GM12865 (cell line): ENCODE data around the gene SCTR.

Experiments used
- DNase-seq: peaks from one replicate; pipeline ENCODE4 v3.0.0; 2010; ENCODE audit warnings: low read depth
- H3K4me3 ChIP-seq: 2 replicates; pipeline ENCODE4 v1.5.1; 2011; ENCODE audit warnings: mild to moderate bottlenecking, low read depth, low read length, control low read depth
- CTCF ChIP-seq: IDR thresholded peaks from 2 replicates; pipeline ENCODE4 v1.5.1; 2011; ENCODE audit warnings: low read length, control low read depth, low read depth, inconsistent platforms; ENCODE audit not compliant: insufficient read depth; ENCODE audit errors: missing control alignments

SCTR gene

GRCh38 chr2:119441376-119442225, 82.7 kb downstream of the SCTR start:
- no peak for TF ChIP-seq CTCF
- DNase-seq, result no peak
- H3K4me3 ChIP-seq, result no peak overlapping the region

GRCh38 chr2:119440873-119441272, 83.4 kb downstream of the SCTR start:
- DNase-seq, result no peak
- no peak for TF ChIP-seq CTCF
- H3K4me3 ChIP-seq, result no peak overlapping the region

- DNase-seq, result no peak
- TF ChIP-seq CTCF, result no peak
- H3K4me3 ChIP-seq, result no peak overlapping the region
These were observed 83.8 kb downstream of the SCTR start for GRCh38 chr2:119440501-119440870.

GRCh38 chr2:119439574-119440500, 84.4 kb downstream of the SCTR start:
- DNase-seq, result no peak
- TF ChIP-seq CTCF, result no peak
- no peak overlapping the region for H3K4me3 ChIP-seq

DNA sequence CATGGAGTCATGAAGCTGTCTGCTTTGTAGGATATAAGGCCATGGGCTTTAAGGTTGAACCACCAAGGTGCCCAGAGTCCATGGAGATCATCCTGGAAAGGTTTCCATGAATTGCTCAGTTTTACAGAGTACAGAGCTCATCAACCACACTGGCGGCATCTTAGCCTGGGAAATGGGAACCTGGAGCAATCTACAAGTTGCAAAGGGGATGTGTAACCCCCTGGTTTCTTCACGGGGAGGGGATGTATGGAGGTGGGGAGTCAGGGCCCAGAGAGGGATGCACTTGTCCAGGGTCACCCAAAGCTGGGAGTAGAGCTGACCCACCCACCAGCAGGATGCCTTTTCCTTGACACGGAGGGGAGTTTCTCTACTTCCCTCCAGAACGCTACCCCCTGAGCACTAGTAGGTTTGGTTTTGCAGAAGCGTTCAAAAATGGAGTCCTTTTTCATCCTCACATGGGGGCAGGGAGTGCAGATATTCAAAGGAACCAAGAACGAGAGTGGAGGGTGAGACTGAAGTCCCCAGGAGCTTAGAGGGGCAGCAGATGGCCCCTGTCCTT, 85.5 kb downstream of the SCTR start:
- TF ChIP-seq CTCF, result no peak
- no peak overlapping the region for H3K4me3 ChIP-seq
- DNase-seq, result no peak

- TF ChIP-seq CTCF, result no peak
- no peak for DNase-seq
- H3K4me3 ChIP-seq, result no peak overlapping the region
These were observed 86.1 kb downstream of the SCTR start for GRCh38 chr2:119438128-119438656.
